C1 segment of cervical spinal cord (tissue), 14 donors: ENCODE results near the gene STIM2.
"Not testable (repeated sequence)": the region's sequence is repeated elsewhere in the genome, so short reads cannot be mapped to it uniquely, and the experiment has no call there.

Experiments
- DNase-seq, 14 donors: peaks; one replicate each; lab custom pipeline; 2025; lab: John Stamatoyannopoulos, UW

STIM2 gene

GRCh38 chr4:27001398-27002164, 140.9 kb downstream of the STIM2 start:
- DNase-seq = no peak

GRCh38 chr4:27003642-27004113, 143.0 kb downstream of the STIM2 start:
- DNase-seq = no peak

GRCh38 chr4:27005501-27005900, 144.9 kb downstream of the STIM2 start:
- DNase-seq = no peak

- DNase-seq = no peak
These were observed 145.4 kb downstream of the STIM2 start for GRCh38 chr4:27005905-27006590.

GRCh38 chr4:27006646-27007045, 146.0 kb downstream of the STIM2 start:
- no peak for DNase-seq

- DNase-seq = no peak
These were observed 146.9 kb downstream of the STIM2 start for GRCh38 chr4:27007507-27007906.

- no peak for DNase-seq
These were observed 148.0 kb downstream of the STIM2 start for GRCh38 chr4:27008679-27009078.

GRCh38 chr4:27009539-27009938, 148.9 kb downstream of the STIM2 start:
- no peak for DNase-seq

- peak in 6 of 14 donors; percentile 8 to 44 (median 20) for DNase-seq
These were observed 149.8 kb downstream of the STIM2 start for GRCh38 chr4:27010334-27010940.

GRCh38 chr4:27011401-27011800, 150.8 kb downstream of the STIM2 start:
- no peak for DNase-seq

GRCh38 chr4:27013012-27013411, 152.4 kb downstream of the STIM2 start:
- DNase-seq = no peak

- no peak for DNase-seq
These were observed 155.9 kb downstream of the STIM2 start for GRCh38 chr4:27016551-27016950.

- no peak for DNase-seq
These were observed 157.0 kb downstream of the STIM2 start for GRCh38 chr4:27017623-27018022.

GRCh38 chr4:27018076-27018475, 157.4 kb downstream of the STIM2 start:
- no peak for DNase-seq

- no peak for DNase-seq
These were observed 158.3 kb downstream of the STIM2 start for GRCh38 chr4:27018910-27019309.

- DNase-seq = no peak
These were observed 159.1 kb downstream of the STIM2 start for GRCh38 chr4:27019766-27020165.

GRCh38 chr4:27020203-27020602, 159.6 kb downstream of the STIM2 start:
- no peak for DNase-seq

GRCh38 chr4:27020603-27021002, 160.0 kb downstream of the STIM2 start:
- DNase-seq = no peak

GRCh38 chr4:27022963-27023362, 162.3 kb downstream of the STIM2 start:
- DNase-seq = no peak

- no peak for DNase-seq
These were observed 162.7 kb downstream of the STIM2 start for GRCh38 chr4:27023366-27023765.

- peak in 1 of 14 donors; percentile 7 for DNase-seq
These were observed 164.2 kb downstream of the STIM2 start for GRCh38 chr4:27024805-27025204.

GRCh38 chr4:27027428-27027827, 166.8 kb downstream of the STIM2 start:
- DNase-seq = no peak

- DNase-seq = not testable (repeated sequence)
These were observed 174.5 kb downstream of the STIM2 start for GRCh38 chr4:27035127-27035526.
